GM12864 (cell line): Measurements from ENCODE around the gene BECN2.
"Not testable (repeated sequence)": the region's sequence is repeated elsewhere in the genome, so short reads cannot be mapped to it uniquely, and the experiment has no call there.

ENCODE experiments used
- DNase-seq: peaks from one replicate; pipeline ENCODE4 v3.0.0-alpha.2; 2011; ENCODE audit warnings: low read depth
- H3K4me3 ChIP-seq: 2 replicates; pipeline ENCODE4 v1.5.1; 2011; ENCODE audit warnings: mild to moderate bottlenecking, low read depth, low read length, control low read depth
- TF ChIP-seq, protein P1 (sequence below): IDR thresholded peaks from 2 replicates; pipeline ENCODE4 v1.5.1; 2011; ENCODE audit warnings: low read depth, mild to moderate bottlenecking, moderate library complexity, low read length, control low read depth, inconsistent platforms; ENCODE audit errors: missing control alignments

BECN2 gene

DNA sequence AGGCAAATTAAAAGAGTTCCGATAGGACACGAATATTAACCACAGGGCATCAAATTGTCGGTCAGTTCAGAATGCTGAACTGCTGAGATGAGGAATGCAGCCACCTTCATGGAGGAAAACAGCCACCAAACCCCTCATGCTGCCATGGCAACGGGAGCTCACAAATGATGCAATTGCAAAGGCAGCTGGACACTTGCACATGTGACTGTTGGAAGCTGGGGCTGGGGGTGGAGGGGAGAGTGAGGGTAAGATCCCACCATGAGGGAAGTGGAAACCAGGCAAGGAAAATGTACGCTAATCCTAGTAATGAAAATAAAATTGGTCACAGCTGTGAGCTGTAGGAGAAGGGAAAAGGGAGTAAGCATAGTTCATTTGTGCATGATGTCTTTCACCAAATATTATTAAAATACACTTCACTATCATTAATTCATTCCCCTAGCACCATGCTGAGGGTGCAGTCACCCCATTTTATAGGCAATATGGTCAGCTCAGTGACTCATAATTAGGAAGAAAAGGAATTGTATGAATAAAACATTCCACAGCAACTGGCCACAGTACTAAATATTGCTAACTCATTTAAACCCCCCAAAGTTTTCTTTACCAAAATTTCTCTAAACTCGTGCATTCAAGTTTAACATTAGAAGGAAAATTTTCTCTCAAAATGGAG, 15.3 kb downstream of the BECN2 start:
- TF ChIP-seq, protein P1, sequence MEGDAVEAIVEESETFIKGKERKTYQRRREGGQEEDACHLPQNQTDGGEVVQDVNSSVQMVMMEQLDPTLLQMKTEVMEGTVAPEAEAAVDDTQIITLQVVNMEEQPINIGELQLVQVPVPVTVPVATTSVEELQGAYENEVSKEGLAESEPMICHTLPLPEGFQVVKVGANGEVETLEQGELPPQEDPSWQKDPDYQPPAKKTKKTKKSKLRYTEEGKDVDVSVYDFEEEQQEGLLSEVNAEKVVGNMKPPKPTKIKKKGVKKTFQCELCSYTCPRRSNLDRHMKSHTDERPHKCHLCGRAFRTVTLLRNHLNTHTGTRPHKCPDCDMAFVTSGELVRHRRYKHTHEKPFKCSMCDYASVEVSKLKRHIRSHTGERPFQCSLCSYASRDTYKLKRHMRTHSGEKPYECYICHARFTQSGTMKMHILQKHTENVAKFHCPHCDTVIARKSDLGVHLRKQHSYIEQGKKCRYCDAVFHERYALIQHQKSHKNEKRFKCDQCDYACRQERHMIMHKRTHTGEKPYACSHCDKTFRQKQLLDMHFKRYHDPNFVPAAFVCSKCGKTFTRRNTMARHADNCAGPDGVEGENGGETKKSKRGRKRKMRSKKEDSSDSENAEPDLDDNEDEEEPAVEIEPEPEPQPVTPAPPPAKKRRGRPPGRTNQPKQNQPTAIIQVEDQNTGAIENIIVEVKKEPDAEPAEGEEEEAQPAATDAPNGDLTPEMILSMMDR, result no peak
- H3K4me3 ChIP-seq, result no peak overlapping the region
- no peak for DNase-seq

DNA sequence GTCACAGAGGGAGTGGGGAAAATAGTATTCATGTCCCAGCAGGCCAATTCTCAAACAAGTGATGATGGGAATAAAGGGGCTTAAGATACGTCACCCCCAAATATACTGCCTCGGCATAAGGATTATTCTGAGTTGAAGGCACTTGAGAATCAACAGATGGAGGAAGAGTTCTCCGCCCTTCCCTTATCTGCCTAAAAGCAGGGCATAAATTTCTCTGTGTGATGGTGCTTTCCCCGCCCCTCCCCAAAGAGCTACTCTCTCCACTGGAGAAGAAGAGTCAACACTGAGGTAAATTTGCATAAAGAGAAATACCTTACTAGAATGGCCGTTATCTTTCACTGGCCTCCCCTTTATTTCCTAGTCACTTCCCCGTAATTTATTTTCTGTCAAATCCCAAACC, 18.7 kb downstream of the BECN2 start:
- TF ChIP-seq, protein P1, result no peak
- no peak for DNase-seq
- H3K4me3 ChIP-seq, result no peak overlapping the region

DNA sequence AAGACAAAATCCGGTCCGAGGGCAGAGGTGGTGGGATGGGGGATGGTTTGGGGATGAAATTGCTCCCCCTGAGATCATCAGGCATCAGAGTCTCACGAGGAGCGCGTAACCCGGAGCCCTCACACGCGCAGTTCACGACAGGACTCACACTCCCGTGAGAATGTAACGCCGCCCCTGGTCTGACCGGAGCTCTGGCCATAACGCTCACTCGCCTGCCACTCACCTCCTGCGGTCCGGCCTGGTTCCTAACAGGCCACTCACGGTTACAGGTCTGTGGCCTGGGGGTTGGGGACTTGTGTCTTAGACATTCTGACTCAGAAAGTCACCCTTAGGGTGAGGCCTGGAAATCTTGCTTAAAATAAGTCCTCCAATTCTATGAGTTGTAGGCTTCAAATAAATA, 21.5 kb downstream of the BECN2 start:
- DNase-seq, result no peak
- TF ChIP-seq, protein P1, result no peak
- no peak overlapping the region for H3K4me3 ChIP-seq

DNA sequence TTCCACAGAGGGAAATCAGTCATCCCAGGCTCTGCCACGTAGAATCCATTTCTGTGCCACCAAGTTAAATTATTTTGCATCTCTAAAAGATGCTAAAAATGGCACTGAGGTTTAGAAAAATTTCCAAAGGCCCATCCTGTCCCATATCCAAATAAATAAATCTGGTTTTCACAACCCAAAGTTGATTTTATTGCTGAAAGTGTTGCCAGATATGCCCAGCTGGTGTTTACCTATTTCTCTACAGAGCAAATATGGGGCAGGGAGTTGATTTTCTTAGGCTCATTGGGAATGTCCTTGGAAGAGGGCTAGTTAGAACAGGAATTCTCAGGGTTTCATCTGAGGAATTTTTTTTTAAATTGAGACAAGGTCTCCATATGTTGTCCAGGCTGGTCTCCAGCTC, 22.4 kb downstream of the BECN2 start:
- TF ChIP-seq, protein P1, result no peak
- H3K4me3 ChIP-seq, result no peak overlapping the region
- no peak for DNase-seq

DNA sequence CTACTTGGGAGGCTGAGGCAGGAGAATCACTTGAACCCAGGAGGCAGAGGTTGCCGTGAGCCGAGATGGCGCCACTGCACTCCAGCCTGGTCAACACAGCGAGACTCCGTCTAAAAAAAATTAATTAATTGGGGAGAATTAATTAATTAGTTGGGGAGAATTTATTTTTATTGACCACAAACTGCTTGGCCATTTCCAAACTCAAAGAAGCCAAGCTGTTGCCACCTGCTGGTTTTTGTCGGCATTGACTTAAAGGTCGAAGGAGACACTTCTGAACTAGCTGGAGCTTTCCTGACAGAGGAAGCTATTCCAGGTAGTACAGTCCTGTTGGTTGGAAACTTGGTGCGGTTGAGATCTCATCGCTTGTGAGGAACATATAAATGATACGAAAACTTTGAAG, 28.2 kb downstream of the BECN2 start:
- DNase-seq, result no peak
- TF ChIP-seq, protein P1, result peak; percentile 49
- H3K4me3 ChIP-seq, result no peak overlapping the region

DNA sequence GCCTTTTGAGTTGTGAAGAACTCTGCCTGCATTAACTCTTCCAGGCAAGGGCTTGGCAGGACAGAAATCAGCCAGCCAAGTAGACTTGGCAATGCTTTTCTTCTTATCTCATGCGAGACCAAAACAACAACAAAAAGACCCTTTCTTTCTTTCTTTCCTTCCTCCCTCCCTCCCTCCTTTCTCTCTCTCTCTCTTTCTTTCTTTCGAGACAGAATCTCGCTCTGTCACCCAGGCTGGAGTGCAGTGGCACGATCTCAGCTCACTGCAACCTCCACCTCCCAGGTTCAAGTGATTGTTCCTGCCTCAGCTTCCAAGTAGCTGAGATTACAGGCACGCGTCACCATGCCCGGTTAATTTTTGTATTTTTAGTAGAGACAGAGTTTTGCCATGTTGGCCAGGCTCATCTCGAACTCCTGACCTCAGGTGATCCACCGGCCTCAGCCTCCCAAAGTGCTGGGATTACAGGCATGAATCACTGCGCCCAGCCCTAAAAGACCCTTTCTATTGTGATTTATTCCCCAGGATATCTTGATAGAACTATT, 30.9 kb downstream of the BECN2 start:
- not testable (repeated sequence) for DNase-seq, H3K4me3 ChIP-seq

DNA sequence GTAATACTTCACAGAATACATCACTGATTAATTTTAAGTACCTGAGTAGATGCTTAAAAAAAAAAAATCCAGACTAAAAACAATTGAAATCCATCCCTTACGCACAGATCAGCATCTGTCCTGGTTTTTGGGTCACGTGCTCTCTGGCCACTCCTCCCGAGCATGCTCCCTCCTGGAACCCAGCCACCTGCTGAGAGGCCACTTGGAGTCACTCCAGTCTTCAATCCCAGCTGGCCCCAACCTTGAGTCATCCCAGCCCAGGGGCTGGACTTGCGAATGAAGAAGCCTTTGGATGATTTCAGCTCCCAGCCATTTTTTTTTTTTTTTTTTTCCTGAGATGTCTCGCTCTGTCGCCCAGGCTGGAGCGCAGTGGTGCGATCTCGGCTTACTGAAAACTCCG, 32.5 kb downstream of the BECN2 start:
- TF ChIP-seq, protein P1, result no peak
- no peak overlapping the region for H3K4me3 ChIP-seq
- no peak for DNase-seq
